NCI-H446 (cell line): ENCODE data around the gene TRMT6.

Source experiments
- DNase-seq, 2 experiments: peaks; one replicate each; lab custom pipeline; 2025; lab: John Stamatoyannopoulos, UW

The TRMT6 gene

GRCh38 chr20:5949943-5950270, 426 bp downstream of the TRMT6 start:
- no peak for DNase-seq

GRCh38 chr20:5947276-5947675, 3.1 kb downstream of the TRMT6 start:
- no peak for DNase-seq

GRCh38 chr20:5945963-5946362, 4.4 kb downstream of the TRMT6 start:
- no peak for DNase-seq

- DNase-seq: no peak
Measured at GRCh38 chr20:5938456-5939029, 11.8 kb downstream of the TRMT6 start.

- DNase-seq: no peak
Measured at GRCh38 chr20:5936238-5936637, 14.1 kb downstream of the TRMT6 start.

GRCh38 chr20:5935384-5935783, 14.9 kb downstream of the TRMT6 start:
- no peak for DNase-seq

GRCh38 chr20:5933802-5934436, 16.4 kb downstream of the TRMT6 start:
- peak in 1 of 2 experiments; percentile 35 for DNase-seq

- DNase-seq: no peak
Measured at GRCh38 chr20:5932796-5933195, 17.5 kb downstream of the TRMT6 start.

GRCh38 chr20:5931411-5931810, 18.9 kb downstream of the TRMT6 start:
- DNase-seq: no peak

GRCh38 chr20:5928836-5929715, 21.3 kb downstream of the TRMT6 start:
- no peak for DNase-seq

- no peak for DNase-seq
Measured at GRCh38 chr20:5927749-5928462, 22.4 kb downstream of the TRMT6 start.

- no peak for DNase-seq
Measured at GRCh38 chr20:5925551-5925950, 24.8 kb downstream of the TRMT6 start.

GRCh38 chr20:5923493-5923892, 26.8 kb downstream of the TRMT6 start:
- DNase-seq: no peak

- no peak for DNase-seq
Measured at GRCh38 chr20:5920581-5920980, 29.8 kb downstream of the TRMT6 start.

- no peak for DNase-seq
Measured at GRCh38 chr20:5919626-5920544, 30.4 kb downstream of the TRMT6 start.

- DNase-seq: no peak
Measured at GRCh38 chr20:5918856-5919625, 31.3 kb downstream of the TRMT6 start.

- no peak for DNase-seq
Measured at GRCh38 chr20:5914859-5915258, 35.5 kb downstream of the TRMT6 start.

GRCh38 chr20:5913166-5913565, 37.2 kb downstream of the TRMT6 start:
- no peak for DNase-seq

- no peak for DNase-seq
Measured at GRCh38 chr20:5910186-5910585, 40.1 kb downstream of the TRMT6 start.

GRCh38 chr20:5908981-5909380, 41.4 kb downstream of the TRMT6 start:
- DNase-seq: no peak

GRCh38 chr20:5900908-5901307, 49.4 kb downstream of the TRMT6 start:
- no peak for DNase-seq
